GM23338 (cell line): Measurements from ENCODE around the gene TAS2R3. TPM values are rescaled to one million over a fixed set of nuclear protein-coding genes. Genes with fewer than 3 reads are reported as not detected.

Source experiments
- ATAC-seq: fragments of 200-7000 bp; cut with Tn5 transposase; 3 replicates; pipeline ENCODE4 v1.9.1; 2020
- DNase-seq: peaks from one replicate; pipeline ENCODE4 v3.0.0-alpha.2; 2015; ENCODE audit warnings: low spot score
- H2AFZ ChIP-seq: fragments of 200-600 bp; sonication (generic); 2 replicates; pipeline ENCODE4 v1.8.0; 2016; ENCODE audit warnings: antibody characterized with exemption, mild to moderate bottlenecking, moderate library complexity
- H3F3A ChIP-seq: fragments of 200-600 bp; sonication (generic); replicated peaks from 2 replicates; pipeline ENCODE4 v1.8.0; 2017; ENCODE audit warnings: antibody characterized with exemption, mixed run types, low read depth
- H3K27ac ChIP-seq: fragments of 200-600 bp; sonication (generic); 2 replicates; pipeline ENCODE4 v1.6.1; 2016; ENCODE audit warnings: low read depth
- H3K27me3 ChIP-seq: fragments of 200-600 bp; sonication (generic); 2 replicates; pipeline ENCODE4 v1.8.0; 2016; ENCODE audit warnings: mild to moderate bottlenecking, mixed run types, moderate library complexity; ENCODE audit not compliant: insufficient read depth
- H3K36me3 ChIP-seq: fragments of 200-600 bp; sonication (generic); 2 replicates; pipeline ENCODE4 v1.8.0; 2016; ENCODE audit warnings: mild to moderate bottlenecking; ENCODE audit not compliant: insufficient read depth
- H3K4me1 ChIP-seq: fragments of 200-600 bp; sonication (generic); 2 replicates; pipeline ENCODE4 v1.8.0; 2016; ENCODE audit warnings: mild to moderate bottlenecking, moderate library complexity; ENCODE audit not compliant: insufficient read depth
- H3K4me2 ChIP-seq: fragments of 200-600 bp; sonication (generic); 2 replicates; pipeline ENCODE4 v1.7.1; 2017; ENCODE audit warnings: mixed run types
- H3K4me3 ChIP-seq: fragments of 200-600 bp; sonication (generic); 2 replicates; pipeline ENCODE4 v1.6.1; 2016; ENCODE audit warnings: mixed run types
- H3K79me2 ChIP-seq: fragments of 200-600 bp; sonication (generic); replicated peaks from 2 replicates; pipeline ENCODE4 v1.8.0; 2017; ENCODE audit warnings: mild to moderate bottlenecking; ENCODE audit not compliant: insufficient read depth
- H3K9me2 ChIP-seq: fragments of 200-600 bp; sonication (generic); 2 replicates; pipeline ENCODE4 v1.8.0; 2017; ENCODE audit not compliant: insufficient read depth
- H4K20me1 ChIP-seq: fragments of 200-600 bp; sonication (generic); replicated peaks from 2 replicates; pipeline ENCODE4 v1.8.0; 2017; ENCODE audit warnings: mild to moderate bottlenecking; ENCODE audit not compliant: insufficient read depth
- H3K27ac Mint-ChIP-seq: 2 replicates; pipeline ENCODE4 v1.8.0; 2020; ENCODE audit warnings: inconsistent platforms, mild to moderate bottlenecking, moderate library complexity, mixed read lengths
- H3K27me3 Mint-ChIP-seq: 3 replicates; pipeline ENCODE4 v1.8.0; 2022; ENCODE audit warnings: low read depth, mild to moderate bottlenecking, moderate library complexity, mixed read lengths, inconsistent platforms; ENCODE audit not compliant: insufficient read depth, poor library complexity
- H3K36me3 Mint-ChIP-seq: 3 replicates; pipeline ENCODE4 v1.8.0; 2021; ENCODE audit warnings: low read depth, mild to moderate bottlenecking, inconsistent platforms, moderate library complexity, mixed read lengths
- H3K4me1 Mint-ChIP-seq: 3 replicates; pipeline ENCODE4 v1.8.0; 2020; ENCODE audit warnings: mild to moderate bottlenecking, inconsistent platforms, mixed read lengths
- H3K4me3 Mint-ChIP-seq: 3 replicates; pipeline ENCODE4 v1.8.0; 2021; ENCODE audit warnings: moderate library complexity, mild to moderate bottlenecking, inconsistent platforms, mixed read lengths
- H3K9me3 Mint-ChIP-seq: 3 replicates; pipeline ENCODE4 v1.8.0; 2020; ENCODE audit warnings: moderate library complexity, mild to moderate bottlenecking, inconsistent platforms, mixed read lengths
- EZH2 ChIP-seq: fragments of 200-600 bp; sonication (generic); IDR thresholded peaks from one replicate; pipeline ENCODE4 v1.8.0; 2017; ENCODE audit warnings: antibody characterized with exemption, mild to moderate bottlenecking, low read depth; ENCODE audit not compliant: unreplicated experiment
- NANOG ChIP-seq: IDR thresholded peaks from 2 replicates; pipeline ENCODE4 v1.6.1; 2016; ENCODE audit warnings: antibody characterized with exemption, borderline replicate concordance
- POLR2AphosphoS5 ChIP-seq: IDR thresholded peaks from 2 replicates; pipeline ENCODE4 v1.6.1; 2016; ENCODE audit warnings: antibody characterized with exemption, low read depth
- STAT1 ChIP-seq: IDR thresholded peaks from one replicate; pipeline ENCODE4 v1.6.1; 2016; ENCODE audit warnings: antibody characterized with exemption; ENCODE audit not compliant: unreplicated experiment
- ZNF114 ChIP-seq: fragments of 250-450 bp; sonication (Bioruptor Pico); IDR thresholded peaks from 2 replicates; pipeline ENCODE4 v1.5.0; 2020; ENCODE audit warnings: mild to moderate bottlenecking, moderate library complexity
- ZNF331 ChIP-seq: fragments of 250-450 bp; sonication (Bioruptor Pico); IDR thresholded peaks from 2 replicates; pipeline ENCODE4 v1.5.0; 2020; ENCODE audit warnings: low read depth, mild to moderate bottlenecking, moderate library complexity
- polyA plus RNA-seq: library from polyadenylated mRNA; unstranded; fragments of >200 nt; fragmentation: Nextera tagmentation; extraction: Ambion mirVana; gene quantifications from 2 replicates; pipeline ENCODE4 v1.2.1, GENCODE V29; 2016
- total RNA-seq: library from RNA; depleted of rRNA; stranded (reverse); fragments of >200 nt; shearing (Covaris generic); gene quantifications from 2 replicates; pipeline ENCODE4 v1.2.3, GENCODE V29; 2014
- TF ChIP-seq, protein P1 (sequence below): IDR thresholded peaks from one replicate; pipeline ENCODE4 v1.6.1; 2018; ENCODE audit warnings: antibody characterized with exemption; ENCODE audit not compliant: unreplicated experiment
- TF ChIP-seq, protein P2 (sequence below): fragments of 250-450 bp; sonication (Bioruptor Pico); IDR thresholded peaks from 2 replicates; pipeline ENCODE4 v1.5.0; 2020; ENCODE audit warnings: mild to moderate bottlenecking, moderate library complexity
- TF ChIP-seq, protein P3 (sequence below): IDR thresholded peaks from 2 replicates; pipeline ENCODE4 v1.6.1; 2016; ENCODE audit warnings: antibody characterized with exemption
- TF ChIP-seq, protein P4 (sequence below), 2 experiments: fragments of 200-600 bp in 1 of 2; sonication (generic) in 1 of 2; conservative IDR thresholded peaks; 2 replicates each; pipeline versions ENCODE4 v1.5.1 to v1.6.1; 2016 to 2017; ENCODE audit warnings: antibody characterized with exemption in 2 of 2, low read depth in 2 of 2, mild to moderate bottlenecking in 2 of 2, moderate library complexity in 1 of 2

Gene TAS2R3
- total and polyA plus RNA-seq, 2 experiments from 2014 or later, result 6.9 TPM; not detected in 1

DNA sequence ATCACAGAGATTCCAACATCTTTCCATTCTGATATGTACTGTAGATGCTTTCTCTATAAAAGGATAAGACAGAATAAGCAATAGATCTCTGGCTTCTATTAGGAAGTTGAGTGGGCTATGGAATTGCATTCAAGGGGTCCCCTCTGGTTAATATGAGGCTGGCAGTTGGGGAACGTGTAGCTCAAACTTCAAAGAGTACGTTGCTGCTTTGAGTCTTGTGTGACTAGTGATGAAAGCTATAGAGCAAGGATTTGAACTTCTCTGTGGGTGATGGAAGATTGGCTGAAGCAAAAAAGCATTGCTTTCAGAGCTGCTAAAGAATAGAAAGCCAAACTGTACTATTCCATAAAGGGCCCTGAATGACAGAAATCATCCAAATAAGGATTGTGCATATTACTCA lies 49.3 kb upstream of the TAS2R3 start (continued):
- TF ChIP-seq, protein P1, sequence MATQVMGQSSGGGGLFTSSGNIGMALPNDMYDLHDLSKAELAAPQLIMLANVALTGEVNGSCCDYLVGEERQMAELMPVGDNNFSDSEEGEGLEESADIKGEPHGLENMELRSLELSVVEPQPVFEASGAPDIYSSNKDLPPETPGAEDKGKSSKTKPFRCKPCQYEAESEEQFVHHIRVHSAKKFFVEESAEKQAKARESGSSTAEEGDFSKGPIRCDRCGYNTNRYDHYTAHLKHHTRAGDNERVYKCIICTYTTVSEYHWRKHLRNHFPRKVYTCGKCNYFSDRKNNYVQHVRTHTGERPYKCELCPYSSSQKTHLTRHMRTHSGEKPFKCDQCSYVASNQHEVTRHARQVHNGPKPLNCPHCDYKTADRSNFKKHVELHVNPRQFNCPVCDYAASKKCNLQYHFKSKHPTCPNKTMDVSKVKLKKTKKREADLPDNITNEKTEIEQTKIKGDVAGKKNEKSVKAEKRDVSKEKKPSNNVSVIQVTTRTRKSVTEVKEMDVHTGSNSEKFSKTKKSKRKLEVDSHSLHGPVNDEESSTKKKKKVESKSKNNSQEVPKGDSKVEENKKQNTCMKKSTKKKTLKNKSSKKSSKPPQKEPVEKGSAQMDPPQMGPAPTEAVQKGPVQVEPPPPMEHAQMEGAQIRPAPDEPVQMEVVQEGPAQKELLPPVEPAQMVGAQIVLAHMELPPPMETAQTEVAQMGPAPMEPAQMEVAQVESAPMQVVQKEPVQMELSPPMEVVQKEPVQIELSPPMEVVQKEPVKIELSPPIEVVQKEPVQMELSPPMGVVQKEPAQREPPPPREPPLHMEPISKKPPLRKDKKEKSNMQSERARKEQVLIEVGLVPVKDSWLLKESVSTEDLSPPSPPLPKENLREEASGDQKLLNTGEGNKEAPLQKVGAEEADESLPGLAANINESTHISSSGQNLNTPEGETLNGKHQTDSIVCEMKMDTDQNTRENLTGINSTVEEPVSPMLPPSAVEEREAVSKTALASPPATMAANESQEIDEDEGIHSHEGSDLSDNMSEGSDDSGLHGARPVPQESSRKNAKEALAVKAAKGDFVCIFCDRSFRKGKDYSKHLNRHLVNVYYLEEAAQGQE, result no peak
- TF ChIP-seq ZNF331 (CRISPR knock-in tag) (no peak), NANOG (no peak), EZH2 (no peak), STAT1 (no peak)

DNA sequence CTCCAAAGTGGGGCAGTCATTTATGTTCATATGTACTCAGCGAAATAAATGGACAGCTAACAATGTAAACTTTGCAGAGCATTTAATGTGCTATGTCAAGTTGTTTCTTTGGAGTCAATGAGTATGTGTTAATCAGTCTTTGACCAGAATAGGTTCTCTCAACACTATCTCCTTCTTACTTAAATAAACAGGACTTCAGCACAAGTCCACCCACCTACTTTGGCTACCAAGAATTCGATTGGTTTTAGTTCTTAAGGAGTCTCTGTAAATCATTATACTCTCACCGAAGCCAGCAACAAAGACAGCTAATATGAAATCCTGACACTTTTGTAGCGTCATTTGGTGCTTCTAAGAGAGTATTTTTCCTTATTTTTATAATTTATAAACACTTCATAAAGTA lies 48.9 kb upstream of the TAS2R3 start:
- Histone ChIP-seq H3K79me2 (no peaks in the 10 kb centered on the region), H3K27ac (no peak overlapping the region), H2AFZ (no peak overlapping the region), H3K4me1 (peaks cover 39% of the 10 kb centered on the region), H4K20me1 (no peaks in the 10 kb centered on the region), H3F3A (no peaks in the 10 kb centered on the region), H3K4me2 (no peak overlapping the region), H3K4me3 (no peak overlapping the region), H3K27me3 (no peaks in the 10 kb centered on the region), H3K9me2 (no peaks in the 10 kb centered on the region), H3K36me3 (no peaks in the 10 kb centered on the region)
- ATAC-seq, result no peak
- Mint-ChIP-seq H3K27ac (no peak overlapping the region), H3K4me3 (no peak overlapping the region), H3K9me3 (no peaks in the 10 kb centered on the region), H3K27me3 (peaks cover 7% of the 10 kb centered on the region), H3K4me1 (peaks cover 54% of the 10 kb centered on the region), H3K36me3 (no peaks in the 10 kb centered on the region)
- DNase-seq, result no peak
- TF ChIP-seq, protein P2, sequence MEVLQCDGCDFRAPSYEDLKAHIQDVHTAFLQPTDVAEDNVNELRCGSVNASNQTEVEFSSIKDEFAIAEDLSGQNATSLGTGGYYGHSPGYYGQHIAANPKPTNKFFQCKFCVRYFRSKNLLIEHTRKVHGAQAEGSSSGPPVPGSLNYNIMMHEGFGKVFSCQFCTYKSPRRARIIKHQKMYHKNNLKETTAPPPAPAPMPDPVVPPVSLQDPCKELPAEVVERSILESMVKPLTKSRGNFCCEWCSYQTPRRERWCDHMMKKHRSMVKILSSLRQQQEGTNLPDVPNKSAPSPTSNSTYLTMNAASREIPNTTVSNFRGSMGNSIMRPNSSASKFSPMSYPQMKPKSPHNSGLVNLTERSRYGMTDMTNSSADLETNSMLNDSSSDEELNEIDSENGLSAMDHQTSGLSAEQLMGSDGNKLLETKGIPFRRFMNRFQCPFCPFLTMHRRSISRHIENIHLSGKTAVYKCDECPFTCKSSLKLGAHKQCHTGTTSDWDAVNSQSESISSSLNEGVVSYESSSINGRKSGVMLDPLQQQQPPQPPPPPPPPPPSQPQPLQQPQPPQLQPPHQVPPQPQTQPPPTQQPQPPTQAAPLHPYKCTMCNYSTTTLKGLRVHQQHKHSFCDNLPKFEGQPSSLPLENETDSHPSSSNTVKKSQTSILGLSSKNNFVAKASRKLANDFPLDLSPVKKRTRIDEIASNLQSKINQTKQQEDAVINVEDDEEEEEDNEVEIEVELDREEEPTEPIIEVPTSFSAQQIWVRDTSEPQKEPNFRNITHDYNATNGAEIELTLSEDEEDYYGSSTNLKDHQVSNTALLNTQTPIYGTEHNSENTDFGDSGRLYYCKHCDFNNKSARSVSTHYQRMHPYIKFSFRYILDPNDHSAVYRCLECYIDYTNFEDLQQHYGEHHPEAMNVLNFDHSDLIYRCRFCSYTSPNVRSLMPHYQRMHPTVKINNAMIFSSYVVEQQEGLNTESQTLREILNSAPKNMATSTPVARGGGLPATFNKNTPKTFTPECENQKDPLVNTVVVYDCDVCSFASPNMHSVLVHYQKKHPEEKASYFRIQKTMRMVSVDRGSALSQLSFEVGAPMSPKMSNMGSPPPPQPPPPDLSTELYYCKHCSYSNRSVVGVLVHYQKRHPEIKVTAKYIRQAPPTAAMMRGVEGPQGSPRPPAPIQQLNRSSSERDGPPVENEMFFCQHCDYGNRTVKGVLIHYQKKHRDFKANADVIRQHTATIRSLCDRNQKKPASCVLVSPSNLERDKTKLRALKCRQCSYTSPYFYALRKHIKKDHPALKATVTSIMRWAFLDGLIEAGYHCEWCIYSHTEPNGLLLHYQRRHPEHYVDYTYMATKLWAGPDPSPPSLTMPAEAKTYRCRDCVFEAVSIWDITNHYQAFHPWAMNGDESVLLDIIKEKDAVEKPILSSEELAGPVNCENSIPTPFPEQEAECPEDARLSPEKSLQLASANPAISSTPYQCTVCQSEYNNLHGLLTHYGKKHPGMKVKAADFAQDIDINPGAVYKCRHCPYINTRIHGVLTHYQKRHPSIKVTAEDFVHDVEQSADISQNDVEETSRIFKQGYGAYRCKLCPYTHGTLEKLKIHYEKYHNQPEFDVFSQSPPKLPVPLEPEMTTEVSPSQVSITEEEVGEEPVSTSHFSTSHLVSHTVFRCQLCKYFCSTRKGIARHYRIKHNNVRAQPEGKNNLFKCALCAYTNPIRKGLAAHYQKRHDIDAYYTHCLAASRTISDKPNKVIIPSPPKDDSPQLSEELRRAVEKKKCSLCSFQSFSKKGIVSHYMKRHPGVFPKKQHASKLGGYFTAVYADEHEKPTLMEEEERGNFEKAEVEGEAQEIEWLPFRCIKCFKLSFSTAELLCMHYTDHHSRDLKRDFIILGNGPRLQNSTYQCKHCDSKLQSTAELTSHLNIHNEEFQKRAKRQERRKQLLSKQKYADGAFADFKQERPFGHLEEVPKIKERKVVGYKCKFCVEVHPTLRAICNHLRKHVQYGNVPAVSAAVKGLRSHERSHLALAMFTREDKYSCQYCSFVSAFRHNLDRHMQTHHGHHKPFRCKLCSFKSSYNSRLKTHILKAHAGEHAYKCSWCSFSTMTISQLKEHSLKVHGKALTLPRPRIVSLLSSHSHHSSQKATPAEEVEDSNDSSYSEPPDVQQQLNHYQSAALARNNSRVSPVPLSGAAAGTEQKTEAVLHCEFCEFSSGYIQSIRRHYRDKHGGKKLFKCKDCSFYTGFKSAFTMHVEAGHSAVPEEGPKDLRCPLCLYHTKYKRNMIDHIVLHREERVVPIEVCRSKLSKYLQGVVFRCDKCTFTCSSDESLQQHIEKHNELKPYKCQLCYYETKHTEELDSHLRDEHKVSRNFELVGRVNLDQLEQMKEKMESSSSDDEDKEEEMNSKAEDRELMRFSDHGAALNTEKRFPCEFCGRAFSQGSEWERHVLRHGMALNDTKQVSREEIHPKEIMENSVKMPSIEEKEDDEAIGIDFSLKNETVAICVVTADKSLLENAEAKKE (CRISPR knock-in tag), result no peak
- TF ChIP-seq, protein P3, sequence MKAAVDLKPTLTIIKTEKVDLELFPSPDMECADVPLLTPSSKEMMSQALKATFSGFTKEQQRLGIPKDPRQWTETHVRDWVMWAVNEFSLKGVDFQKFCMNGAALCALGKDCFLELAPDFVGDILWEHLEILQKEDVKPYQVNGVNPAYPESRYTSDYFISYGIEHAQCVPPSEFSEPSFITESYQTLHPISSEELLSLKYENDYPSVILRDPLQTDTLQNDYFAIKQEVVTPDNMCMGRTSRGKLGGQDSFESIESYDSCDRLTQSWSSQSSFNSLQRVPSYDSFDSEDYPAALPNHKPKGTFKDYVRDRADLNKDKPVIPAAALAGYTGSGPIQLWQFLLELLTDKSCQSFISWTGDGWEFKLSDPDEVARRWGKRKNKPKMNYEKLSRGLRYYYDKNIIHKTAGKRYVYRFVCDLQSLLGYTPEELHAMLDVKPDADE, result no peak
- no peak for TF ChIP-seq ZNF114 (CRISPR knock-in tag)
- TF ChIP-seq, protein P4, sequence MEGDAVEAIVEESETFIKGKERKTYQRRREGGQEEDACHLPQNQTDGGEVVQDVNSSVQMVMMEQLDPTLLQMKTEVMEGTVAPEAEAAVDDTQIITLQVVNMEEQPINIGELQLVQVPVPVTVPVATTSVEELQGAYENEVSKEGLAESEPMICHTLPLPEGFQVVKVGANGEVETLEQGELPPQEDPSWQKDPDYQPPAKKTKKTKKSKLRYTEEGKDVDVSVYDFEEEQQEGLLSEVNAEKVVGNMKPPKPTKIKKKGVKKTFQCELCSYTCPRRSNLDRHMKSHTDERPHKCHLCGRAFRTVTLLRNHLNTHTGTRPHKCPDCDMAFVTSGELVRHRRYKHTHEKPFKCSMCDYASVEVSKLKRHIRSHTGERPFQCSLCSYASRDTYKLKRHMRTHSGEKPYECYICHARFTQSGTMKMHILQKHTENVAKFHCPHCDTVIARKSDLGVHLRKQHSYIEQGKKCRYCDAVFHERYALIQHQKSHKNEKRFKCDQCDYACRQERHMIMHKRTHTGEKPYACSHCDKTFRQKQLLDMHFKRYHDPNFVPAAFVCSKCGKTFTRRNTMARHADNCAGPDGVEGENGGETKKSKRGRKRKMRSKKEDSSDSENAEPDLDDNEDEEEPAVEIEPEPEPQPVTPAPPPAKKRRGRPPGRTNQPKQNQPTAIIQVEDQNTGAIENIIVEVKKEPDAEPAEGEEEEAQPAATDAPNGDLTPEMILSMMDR (conservative IDR thresholded peaks at IDR 0.05; ENCODE audit: low read depth in 2 of 2), result no peak
- TF ChIP-seq POLR2AphosphoS5, result no peak
